AG09319 (cell line): ENCODE results near the gene CDKN1C.

Experiments used
- DNase-seq: peaks from one replicate; pipeline ENCODE4 v3.0.0-alpha.2; 2010; ENCODE audit warnings: low read depth; ENCODE audit errors: extremely low read depth
- CTCF ChIP-seq: IDR thresholded peaks from 2 replicates; pipeline ENCODE4 v1.5.1; 2011; ENCODE audit warnings: low read depth, mild to moderate bottlenecking, inconsistent platforms, low read length, moderate library complexity

Gene CDKN1C

GRCh38 chr11:2868506-2869133, 17.0 kb downstream of the CDKN1C start:
- no peak for DNase-seq
- TF ChIP-seq CTCF, result no peak

- TF ChIP-seq CTCF, result no peak; the same call in none of the 2 replicates
- no peak for DNase-seq
Measured at GRCh38 chr11:2867722-2868505, 17.7 kb downstream of the CDKN1C start.

GRCh38 chr11:2867142-2867541, 18.4 kb downstream of the CDKN1C start:
- no peak for DNase-seq
- no peak for TF ChIP-seq CTCF

- no peak for TF ChIP-seq CTCF
- no peak for DNase-seq
Measured at GRCh38 chr11:2865922-2866577, 19.5 kb downstream of the CDKN1C start.

- DNase-seq, result no peak
- no peak for TF ChIP-seq CTCF
Measured at GRCh38 chr11:2864901-2865300, 20.7 kb downstream of the CDKN1C start.

- TF ChIP-seq CTCF, result no peak
- DNase-seq, result no peak
Measured at GRCh38 chr11:2863276-2863618, 22.3 kb downstream of the CDKN1C start.
